Measurements from ENCODE around the gene RPS6KB2.

Gene RPS6KB2

GRCh38 chr11:67408437-67409200, 19.7 kb upstream of the RPS6KB2 start:
- TF ChIP-seq EGR1 (IDR thresholded peaks at IDR 0.05): no peak
- no peak for TF ChIP-seq NFIC (IDR thresholded peaks at IDR 0.05)
- TF ChIP-seq EP300 (IDR thresholded peaks at IDR 0.05; ENCODE audit: borderline replicate concordance): no peak
- no peak for TF ChIP-seq CEBPB (IDR thresholded peaks at IDR 0.05)
- TF ChIP-seq ZBTB7A (IDR thresholded peaks at IDR 0.05; ENCODE audit: low read depth): no peak
- no peak for TF ChIP-seq CREB1 (IDR thresholded peaks at IDR 0.05; ENCODE audit: low read depth)
- TF ChIP-seq, protein P1, sequence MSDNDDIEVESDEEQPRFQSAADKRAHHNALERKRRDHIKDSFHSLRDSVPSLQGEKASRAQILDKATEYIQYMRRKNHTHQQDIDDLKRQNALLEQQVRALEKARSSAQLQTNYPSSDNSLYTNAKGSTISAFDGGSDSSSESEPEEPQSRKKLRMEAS (IDR thresholded peaks at IDR 0.05): no peak
- no peak for TF ChIP-seq TEAD4 (IDR thresholded peaks at IDR 0.05)
- TF ChIP-seq YY1 (IDR thresholded peaks at IDR 0.05; ENCODE audit: low read depth): no peak

DNA sequence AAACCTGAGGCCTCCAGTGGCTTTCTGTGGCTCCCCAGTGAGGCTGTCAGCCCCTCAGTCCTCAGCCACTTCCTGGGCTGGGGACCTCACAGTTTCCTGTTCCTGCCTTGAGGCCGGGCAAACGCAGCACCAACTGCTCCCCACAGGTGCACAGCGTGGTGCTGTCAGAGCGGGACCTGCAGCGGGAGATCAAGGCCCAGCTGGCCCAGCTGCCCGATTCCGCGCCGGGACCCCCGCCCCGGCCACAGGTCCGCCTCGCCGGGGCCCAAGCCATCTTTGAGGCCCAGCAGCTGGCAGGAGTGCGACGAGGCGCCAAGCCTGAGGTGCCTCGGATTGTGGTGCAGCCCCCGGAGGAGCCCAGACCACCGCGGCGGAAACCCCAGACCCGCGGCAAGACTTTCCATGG, 19.0 kb upstream of the RPS6KB2 start:
- TF ChIP-seq ZBTB7A (IDR thresholded peaks at IDR 0.05; ENCODE audit: low read depth) (no peak), NFIC (IDR thresholded peaks at IDR 0.05) (no peak), RAD21 (IDR thresholded peaks at IDR 0.05; ENCODE audit: low read depth) (no peak), TEAD4 (IDR thresholded peaks at IDR 0.05) (no peak), EGR1 (IDR thresholded peaks at IDR 0.05) (no peak), CEBPB (IDR thresholded peaks at IDR 0.05) (no peak), EP300 (IDR thresholded peaks at IDR 0.05; ENCODE audit: borderline replicate concordance) (no peak), YY1 (IDR thresholded peaks at IDR 0.05; ENCODE audit: low read depth) (no peak), TAF1 (IDR thresholded peaks at IDR 0.05; ENCODE audit: low read depth) (no peak), CREB1 (IDR thresholded peaks at IDR 0.05; ENCODE audit: low read depth) (no peak), FOXM1 (IDR thresholded peaks at IDR 0.05; ENCODE audit: borderline replicate concordance, low read depth) (no peak), TCF12 (IDR thresholded peaks at IDR 0.05; ENCODE audit: low read depth) (no peak)
- TF ChIP-seq, protein P2, sequence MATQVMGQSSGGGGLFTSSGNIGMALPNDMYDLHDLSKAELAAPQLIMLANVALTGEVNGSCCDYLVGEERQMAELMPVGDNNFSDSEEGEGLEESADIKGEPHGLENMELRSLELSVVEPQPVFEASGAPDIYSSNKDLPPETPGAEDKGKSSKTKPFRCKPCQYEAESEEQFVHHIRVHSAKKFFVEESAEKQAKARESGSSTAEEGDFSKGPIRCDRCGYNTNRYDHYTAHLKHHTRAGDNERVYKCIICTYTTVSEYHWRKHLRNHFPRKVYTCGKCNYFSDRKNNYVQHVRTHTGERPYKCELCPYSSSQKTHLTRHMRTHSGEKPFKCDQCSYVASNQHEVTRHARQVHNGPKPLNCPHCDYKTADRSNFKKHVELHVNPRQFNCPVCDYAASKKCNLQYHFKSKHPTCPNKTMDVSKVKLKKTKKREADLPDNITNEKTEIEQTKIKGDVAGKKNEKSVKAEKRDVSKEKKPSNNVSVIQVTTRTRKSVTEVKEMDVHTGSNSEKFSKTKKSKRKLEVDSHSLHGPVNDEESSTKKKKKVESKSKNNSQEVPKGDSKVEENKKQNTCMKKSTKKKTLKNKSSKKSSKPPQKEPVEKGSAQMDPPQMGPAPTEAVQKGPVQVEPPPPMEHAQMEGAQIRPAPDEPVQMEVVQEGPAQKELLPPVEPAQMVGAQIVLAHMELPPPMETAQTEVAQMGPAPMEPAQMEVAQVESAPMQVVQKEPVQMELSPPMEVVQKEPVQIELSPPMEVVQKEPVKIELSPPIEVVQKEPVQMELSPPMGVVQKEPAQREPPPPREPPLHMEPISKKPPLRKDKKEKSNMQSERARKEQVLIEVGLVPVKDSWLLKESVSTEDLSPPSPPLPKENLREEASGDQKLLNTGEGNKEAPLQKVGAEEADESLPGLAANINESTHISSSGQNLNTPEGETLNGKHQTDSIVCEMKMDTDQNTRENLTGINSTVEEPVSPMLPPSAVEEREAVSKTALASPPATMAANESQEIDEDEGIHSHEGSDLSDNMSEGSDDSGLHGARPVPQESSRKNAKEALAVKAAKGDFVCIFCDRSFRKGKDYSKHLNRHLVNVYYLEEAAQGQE (IDR thresholded peaks at IDR 0.05; ENCODE audit: low read depth): no peak
- TF ChIP-seq, protein P1 (IDR thresholded peaks at IDR 0.05): no peak
- TF ChIP-seq, protein P3, sequence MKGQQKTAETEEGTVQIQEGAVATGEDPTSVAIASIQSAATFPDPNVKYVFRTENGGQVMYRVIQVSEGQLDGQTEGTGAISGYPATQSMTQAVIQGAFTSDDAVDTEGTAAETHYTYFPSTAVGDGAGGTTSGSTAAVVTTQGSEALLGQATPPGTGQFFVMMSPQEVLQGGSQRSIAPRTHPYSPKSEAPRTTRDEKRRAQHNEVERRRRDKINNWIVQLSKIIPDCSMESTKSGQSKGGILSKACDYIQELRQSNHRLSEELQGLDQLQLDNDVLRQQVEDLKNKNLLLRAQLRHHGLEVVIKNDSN (IDR thresholded peaks at IDR 0.05): no peak

GRCh38 chr11:67409781-67410368, 18.4 kb upstream of the RPS6KB2 start:
- no peak for TF ChIP-seq CEBPB (IDR thresholded peaks at IDR 0.05)
- TF ChIP-seq RAD21 (IDR thresholded peaks at IDR 0.05; ENCODE audit: low read depth): no peak
- no peak for TF ChIP-seq TAF1 (IDR thresholded peaks at IDR 0.05; ENCODE audit: low read depth)
- TF ChIP-seq ZBTB7A (IDR thresholded peaks at IDR 0.05; ENCODE audit: low read depth): no peak
- TF ChIP-seq EP300 (IDR thresholded peaks at IDR 0.05; ENCODE audit: borderline replicate concordance): no peak
- TF ChIP-seq TEAD4 (IDR thresholded peaks at IDR 0.05): no peak
- no peak for TF ChIP-seq NFIC (IDR thresholded peaks at IDR 0.05)
- TF ChIP-seq, protein P2 (IDR thresholded peaks at IDR 0.05; ENCODE audit: low read depth): no peak
- TF ChIP-seq FOXM1 (IDR thresholded peaks at IDR 0.05; ENCODE audit: borderline replicate concordance, low read depth): no peak
- TF ChIP-seq, protein P3 (IDR thresholded peaks at IDR 0.05): no peak
- no peak for TF ChIP-seq TCF12 (IDR thresholded peaks at IDR 0.05; ENCODE audit: low read depth)

- TF ChIP-seq, protein P3 (IDR thresholded peaks at IDR 0.05): no peak
- TF ChIP-seq TAF1 (IDR thresholded peaks at IDR 0.05; ENCODE audit: low read depth): no peak
Observed at GRCh38 chr11:67410369-67410831, 17.9 kb upstream of the RPS6KB2 start.

DNA sequence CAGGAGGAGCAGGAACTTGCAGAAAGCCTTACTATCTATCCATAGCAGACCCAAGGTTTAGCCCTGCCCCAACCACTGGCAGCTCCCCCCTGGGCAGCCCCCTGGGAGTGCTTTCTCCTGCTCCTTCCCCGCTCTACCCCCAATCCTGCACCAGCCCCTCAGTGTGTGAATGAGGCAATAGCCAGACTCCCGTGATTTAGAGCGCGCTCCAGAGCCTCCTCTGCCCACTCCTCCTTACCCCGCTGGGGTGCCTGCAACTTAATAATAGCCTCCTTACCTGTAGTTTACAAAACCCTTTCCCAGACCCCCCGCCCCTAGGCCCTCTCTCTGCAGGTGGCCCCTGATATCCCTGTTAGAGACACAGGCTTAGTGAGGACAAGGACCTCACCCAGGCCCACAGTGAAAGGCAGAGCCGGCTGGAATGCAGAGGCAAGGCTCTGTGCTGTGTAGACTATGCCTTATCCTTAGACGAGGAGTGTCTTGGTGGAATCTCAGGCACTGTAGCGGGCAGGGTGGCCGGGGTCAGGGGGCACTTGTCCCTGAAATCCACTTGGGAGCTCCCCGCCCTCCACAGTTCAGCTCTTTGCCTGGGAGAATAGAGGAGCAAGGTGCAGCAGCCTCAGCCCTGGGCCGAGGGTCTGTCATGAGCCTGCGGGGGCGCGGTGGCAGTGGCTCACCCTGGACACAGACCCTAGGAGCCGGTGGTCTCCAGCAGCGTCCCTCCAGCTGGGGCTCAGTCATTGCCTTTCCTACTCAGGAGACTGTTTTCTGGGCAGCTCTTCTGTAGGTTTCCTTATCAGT, 17.1 kb upstream of the RPS6KB2 start:
- TF ChIP-seq, protein P1 (IDR thresholded peaks at IDR 0.05): no peak
- TF ChIP-seq ZBTB7A (IDR thresholded peaks at IDR 0.05; ENCODE audit: low read depth): no peak
- TF ChIP-seq CEBPB (IDR thresholded peaks at IDR 0.05): no peak
- TF ChIP-seq RAD21 (IDR thresholded peaks at IDR 0.05; ENCODE audit: low read depth): no peak
- no peak for TF ChIP-seq TEAD4 (IDR thresholded peaks at IDR 0.05)
- TF ChIP-seq YY1 (IDR thresholded peaks at IDR 0.05; ENCODE audit: low read depth): no peak
- no peak for TF ChIP-seq TAF1 (IDR thresholded peaks at IDR 0.05; ENCODE audit: low read depth)
- no peak for TF ChIP-seq FOXM1 (IDR thresholded peaks at IDR 0.05; ENCODE audit: borderline replicate concordance, low read depth)

Measured in Ishikawa (cell line).